Fibroblast of gingiva (primary cell): ENCODE measurements around the gene YLPM1.

Source experiments
- DNase-seq: peaks from one replicate; pipeline ENCODE4 v3.0.0-alpha.2; 2011; ENCODE audit warnings: low read depth

YLPM1 gene

DNA sequence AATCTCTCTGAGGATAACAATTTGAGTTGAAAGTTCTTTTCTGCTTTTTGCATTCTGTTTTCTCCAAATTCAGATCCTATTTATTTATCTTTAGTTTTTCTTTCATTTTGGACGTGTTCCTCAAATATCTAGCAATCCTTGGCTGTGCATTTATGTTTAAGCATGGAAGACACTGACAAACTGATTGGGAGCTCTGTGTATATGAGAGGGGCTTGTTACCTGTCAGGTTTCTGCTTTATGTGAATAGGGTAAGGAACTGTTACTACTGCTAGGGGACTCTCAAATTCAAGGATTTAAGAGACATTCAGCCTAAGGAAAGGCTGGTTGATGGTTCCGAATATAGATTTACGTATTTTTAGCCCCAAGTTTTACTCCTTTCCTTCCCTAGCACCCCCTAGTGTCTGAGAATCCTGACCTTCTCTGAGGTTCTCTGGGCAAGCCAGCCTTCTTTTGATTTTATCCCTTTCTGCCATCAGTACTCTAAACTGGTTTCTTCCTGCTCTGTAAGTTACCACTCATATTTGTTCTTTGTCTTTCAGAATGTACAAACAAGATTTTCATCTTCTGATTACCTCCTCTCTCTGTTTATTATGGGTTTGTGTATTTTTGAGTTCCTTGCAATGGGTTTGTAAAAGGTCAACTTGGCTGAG lies 30.5 kb downstream of the YLPM1 start:
- DNase-seq = no peak

DNA sequence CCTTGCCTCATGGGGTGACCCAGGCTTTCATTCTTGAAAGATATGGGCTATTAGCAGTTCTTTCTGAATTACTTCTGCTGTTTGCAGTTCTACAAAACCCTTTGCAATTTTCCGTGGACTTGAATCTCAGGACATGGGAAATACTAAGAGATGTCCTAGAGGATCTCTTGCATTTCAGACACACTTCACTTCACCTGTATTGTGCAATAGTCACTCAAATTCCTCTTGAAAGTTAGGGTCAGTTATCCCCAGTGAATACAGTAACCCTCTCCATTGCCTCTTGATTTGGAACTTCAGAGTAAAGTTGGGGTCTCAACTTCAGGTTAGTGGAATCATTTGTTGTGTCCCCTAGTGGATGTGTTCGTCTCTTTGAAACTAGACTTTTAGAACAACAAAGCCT lies 31.8 kb downstream of the YLPM1 start:
- DNase-seq = no peak

DNA sequence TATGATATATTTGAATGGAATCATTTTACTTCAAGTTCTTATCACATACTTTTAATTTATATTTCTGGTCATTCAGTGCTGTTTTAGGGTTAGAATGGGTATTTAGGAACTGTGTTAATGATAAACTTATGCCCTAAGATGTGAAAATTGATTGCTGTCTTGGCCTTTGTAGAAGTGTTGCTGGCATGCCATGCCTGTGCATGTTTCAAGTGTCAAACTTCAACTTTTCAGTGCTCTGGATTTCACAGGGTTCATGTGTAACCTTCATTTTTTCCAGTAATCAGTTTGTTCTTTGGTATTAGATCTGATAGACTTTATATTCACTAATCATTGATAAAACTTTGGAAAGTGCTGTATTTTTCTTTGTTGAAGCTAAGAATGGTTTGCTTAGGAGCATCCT lies 36.6 kb downstream of the YLPM1 start:
- DNase-seq = no peak

DNA sequence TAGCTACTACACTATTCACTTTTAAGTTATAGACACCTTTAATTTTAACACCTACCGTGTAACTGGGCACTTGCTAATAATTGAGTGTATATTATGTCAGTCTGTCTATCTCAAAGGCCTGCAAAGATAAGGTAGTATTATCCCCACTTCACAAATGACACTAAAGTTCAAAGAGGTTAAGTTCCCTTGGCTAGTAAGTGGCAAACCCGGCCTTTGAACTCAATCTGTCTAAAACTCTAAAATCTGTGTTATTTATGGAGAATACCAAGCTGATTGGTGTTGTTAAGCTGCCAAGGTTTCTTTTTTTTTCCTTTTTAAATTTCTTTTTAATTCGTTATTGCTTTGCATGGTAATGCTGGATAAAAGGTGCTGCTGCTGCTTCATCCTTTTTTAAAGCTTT lies 37.7 kb downstream of the YLPM1 start:
- no peak for DNase-seq

DNA sequence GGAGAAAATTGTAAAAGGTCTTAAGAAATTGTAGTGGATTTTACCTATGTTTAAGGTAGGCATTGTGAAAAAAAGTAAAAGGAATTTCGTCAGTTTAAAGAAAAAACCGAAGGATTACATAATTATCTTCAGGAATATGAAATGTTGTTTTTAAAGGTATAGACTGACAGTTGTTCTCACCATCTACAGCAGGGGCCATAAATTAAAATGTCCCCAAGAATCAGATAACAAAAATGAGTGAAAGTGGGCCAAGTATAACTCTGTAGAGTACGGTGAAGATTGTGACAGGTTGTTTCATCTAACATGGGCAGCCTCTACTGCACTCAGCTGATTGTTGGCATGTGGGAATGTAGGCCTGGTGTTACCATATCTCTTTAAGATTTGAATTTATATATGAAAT lies 38.3 kb downstream of the YLPM1 start:
- no peak for DNase-seq

DNA sequence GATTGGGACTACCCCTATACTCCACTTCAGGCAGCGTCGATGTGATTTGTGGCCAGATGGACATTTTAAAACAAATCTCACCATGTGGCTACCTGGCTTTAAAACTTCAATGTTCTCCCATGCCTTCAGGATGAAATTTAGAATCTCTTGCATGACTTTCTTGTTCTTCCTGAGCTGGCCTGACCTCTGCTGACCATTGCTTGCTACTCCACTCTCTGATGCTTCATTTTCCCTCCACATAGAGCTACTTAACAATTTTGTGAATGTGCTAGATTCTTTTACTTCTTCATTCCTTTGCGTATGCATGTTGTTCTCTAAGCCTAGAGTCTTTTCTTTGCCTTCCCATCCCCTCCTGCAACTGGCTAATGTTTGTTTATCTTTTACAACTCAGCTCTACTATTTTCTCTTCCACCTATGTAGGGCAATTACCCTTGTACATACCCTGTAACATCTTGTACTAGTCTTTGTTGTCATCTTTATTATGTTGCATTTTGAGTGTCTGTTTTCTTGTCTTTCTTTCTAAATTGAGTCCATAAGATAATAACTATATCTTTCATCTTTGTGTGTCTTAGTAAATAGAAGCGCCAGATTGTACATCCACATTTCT lies 41.2 kb downstream of the YLPM1 start:
- DNase-seq = peak; percentile 57

DNA sequence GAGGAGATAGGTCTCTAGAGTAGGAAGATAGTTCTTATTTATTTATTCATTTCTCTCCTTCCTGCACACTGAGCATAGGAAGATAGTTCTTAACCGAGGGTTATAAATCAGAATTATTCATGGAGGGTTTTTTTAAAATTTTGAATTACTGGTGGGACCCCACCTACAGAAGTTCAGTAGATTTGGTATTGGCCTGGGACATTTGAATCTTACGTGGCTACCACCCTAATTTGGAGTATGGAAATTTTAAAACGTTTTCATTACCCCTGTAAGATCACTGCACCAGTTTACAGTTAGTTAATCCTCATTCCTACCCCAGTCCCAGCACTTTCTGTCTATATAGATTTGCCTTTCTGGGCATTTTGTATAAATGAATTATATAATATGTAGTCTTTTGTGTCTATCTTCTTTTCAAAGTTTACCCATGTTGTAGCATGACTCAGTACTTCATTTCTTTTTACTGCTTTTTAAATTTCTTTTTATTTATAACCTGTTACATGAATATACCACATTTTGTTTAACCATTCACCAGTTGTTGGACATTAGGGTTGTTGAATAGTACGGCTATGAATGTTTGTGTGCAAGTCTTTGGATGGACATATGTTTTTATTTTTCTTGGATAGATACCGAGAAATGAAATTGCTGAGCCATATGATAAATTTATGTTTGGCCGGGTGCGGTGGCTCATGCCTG lies 44.9 kb downstream of the YLPM1 start:
- DNase-seq = no peak

DNA sequence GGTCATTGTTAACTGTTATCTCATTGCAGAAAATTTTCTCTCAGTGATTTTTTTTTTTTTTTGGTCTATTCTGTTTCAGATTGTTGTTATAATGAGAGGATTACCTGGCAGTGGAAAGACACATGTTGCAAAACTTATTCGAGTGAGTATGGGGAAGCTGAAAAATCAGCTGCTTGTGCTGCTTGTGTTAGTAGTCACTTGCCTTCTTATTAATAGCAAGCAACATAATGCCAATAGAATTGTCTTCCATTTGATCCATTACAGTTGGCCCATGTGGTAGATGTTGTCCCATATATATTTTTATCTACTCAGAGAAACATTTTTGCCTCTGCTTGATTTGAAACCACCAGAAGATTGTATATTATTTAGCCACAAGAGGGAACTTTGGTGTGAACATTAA lies 53.0 kb downstream of the YLPM1 start:
- DNase-seq = no peak

DNA sequence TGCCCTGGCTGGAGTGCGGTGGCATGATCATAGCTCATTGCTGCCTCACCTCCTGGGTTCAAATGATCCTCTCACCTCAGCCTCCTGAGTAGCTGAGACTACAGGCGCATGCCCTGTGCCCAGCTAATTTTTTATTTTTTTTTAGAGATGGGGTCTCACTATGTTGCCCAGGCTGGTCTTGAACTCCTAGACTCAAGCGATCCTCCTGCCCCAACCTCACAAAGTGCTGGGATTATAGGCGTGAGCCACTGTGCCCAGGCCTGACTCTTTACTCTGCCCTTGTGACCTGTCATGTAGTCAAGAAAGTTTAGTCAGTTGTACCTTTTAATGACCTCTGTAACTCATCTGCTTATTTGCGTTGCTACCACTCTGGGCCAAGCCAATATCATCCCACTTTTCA lies 57.2 kb downstream of the YLPM1 start:
- no peak for DNase-seq

DNA sequence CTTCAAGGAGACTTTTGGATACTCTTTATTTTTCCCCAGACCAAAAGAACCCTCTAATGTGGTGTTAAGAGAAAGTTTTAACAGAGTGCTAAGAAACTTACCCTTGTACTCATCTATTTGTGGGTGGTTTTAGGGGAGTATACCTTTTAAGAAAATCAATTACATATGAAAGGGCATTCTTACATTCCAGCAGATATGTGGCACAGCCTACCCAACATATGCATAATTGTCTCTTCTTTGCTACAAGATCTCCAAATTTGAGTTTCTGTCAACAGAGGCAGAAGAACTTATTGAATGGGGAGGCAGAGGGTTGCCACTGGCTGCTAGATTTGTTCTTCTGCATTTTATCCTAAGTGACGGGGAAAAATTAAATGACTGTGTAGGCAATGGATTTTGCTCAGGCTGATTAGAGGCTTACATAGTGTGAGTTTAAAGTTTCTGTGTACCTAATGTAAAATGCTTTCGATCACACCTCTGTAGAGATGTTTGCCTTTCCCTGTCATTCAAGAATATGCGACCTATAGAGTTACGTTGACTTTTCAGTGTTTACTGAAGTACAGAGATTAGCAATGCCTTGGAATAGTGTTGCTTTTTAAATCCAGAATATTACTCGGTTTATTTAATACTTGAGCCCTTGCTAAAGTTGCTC lies 58.3 kb downstream of the YLPM1 start:
- no peak for DNase-seq

DNA sequence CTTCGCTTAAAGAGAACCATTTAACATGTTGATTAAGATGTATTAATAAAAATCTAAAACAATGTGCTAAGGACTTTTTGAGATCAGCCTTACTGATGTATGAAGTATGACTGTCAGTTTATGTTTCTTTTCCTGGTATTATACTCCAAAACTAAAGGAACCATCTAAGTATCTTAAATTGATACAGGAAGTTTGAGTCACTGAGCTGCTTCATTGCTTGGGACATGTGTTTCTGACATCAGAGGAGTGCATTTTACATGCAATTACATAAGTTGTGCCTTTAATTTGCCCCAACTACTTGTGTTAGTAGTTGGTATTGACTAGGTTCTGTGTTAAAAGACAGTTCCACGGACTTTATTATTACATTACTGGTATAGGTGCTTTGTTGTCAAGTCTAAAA lies 61.9 kb downstream of the YLPM1 start:
- DNase-seq = peak; percentile 46

DNA sequence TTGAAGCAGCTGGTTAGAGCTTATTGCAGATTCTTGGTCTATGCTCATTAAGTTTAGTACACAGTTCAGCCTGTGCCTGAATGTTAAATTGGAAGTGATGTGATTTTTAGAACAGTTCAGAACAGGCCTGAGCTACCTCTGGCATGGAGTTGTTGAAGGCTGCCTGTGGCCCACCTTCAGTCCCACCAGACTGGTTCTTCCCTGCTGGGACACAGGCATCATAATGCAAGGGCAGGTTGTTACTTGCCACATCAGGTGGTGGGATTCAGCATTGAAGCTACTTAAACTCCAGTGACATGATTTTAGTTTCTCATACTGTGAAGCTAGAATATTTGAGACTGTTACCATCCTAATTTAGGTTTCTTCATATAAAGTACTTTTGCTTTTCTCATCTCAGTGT lies 63.5 kb downstream of the YLPM1 start:
- DNase-seq = no peak

DNA sequence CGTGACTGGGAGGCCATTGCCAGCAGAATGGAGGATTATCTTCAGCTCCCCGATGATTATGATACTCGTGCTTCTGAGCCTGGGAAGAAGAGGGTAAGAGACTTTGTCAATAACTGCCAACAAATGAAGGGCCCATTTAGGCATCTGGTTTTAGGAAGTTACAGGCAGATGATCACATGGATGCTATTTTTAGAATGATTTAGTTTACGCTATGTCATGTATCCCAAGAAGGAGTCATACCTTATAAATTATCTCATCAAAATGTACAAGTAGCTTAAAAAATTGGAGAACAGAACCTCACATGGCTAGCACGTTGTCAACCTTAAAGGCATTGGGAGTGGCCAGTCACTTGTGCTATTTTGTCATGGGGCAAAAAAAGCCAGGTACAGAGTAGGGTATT lies 66.1 kb downstream of the YLPM1 start:
- no peak for DNase-seq

DNA sequence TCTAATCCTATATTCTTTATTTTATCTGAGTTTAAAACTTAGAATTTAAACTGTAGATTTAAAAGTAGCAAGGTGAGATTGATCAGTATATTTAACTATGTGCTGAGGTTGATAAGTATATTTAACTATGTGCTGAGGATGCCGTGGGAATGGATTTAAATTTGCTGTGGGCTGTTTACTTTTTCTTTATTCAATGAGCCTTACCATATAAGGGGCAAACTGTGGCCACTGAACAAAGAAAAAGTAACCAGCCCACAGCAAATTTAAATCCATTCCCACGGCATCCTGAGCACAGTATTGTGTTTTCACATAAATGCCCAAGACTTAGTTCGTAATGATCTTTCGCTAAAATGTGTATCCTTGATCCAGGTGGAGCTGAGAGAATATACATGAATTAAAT lies 69.7 kb downstream of the YLPM1 start:
- DNase-seq = no peak

DNA sequence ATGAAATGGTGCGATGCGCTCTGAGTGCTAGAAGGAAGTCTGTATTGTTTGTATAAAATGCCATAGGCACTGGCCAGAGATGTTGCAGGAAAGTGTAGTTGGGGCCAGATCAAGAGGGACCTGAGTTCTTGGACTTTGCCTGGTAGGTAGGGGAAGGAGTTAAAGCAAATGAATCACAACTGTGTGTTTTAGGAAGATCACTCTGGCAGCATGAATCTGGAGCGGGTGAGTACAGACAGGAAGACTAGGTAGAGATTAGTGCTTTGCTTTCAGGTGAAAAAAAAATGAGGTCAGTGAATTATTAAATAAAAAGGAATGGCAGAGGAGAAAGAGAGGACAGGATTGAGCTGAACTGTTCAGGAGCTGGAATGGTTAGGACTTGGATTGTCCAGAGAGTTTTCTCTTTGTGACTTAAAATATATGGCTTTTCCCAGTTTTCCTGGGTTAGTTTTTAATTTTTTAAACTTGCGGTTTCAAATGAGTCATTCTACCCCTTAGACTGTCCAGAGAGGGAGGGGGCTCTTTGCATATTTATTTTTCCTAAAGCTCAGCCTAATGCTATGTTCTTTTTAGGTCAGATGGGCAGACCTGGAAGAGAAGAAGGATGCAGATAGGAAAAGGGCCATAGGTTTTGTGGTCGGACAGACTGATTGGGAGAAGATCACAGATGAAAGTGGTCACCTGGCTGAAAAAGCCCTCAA lies 71.7 kb downstream of the YLPM1 start:
- no peak for DNase-seq

DNA sequence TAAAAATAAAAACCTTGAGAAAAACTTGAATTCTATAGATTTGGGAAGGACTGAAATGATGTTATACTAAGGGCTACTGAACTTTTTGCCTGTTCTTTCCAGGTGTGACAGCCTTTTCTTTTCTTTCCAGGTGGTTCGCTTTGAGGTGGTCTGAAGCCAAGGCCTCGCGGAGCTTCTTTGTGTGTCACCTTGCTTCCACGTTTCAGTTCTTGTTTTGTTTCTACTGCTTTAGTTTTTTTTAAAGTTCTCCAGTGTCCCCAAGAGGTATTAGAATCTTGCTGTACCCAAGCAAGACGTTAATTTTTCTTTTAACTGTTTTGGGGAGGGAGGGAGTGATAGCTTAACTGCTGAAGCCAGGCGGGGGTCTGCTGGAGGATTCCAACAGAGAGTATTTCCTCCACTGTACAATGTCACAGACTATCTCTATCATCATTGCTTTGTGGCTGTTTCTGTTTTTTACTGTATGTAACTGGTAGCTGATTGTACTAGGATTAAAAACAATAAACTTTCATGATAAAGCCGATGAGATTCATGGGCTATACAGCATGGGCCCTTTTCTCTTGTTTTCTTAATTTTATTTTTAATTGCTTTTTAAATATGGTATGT lies 72.6 kb downstream of the YLPM1 start:
- DNase-seq = no peak

DNA sequence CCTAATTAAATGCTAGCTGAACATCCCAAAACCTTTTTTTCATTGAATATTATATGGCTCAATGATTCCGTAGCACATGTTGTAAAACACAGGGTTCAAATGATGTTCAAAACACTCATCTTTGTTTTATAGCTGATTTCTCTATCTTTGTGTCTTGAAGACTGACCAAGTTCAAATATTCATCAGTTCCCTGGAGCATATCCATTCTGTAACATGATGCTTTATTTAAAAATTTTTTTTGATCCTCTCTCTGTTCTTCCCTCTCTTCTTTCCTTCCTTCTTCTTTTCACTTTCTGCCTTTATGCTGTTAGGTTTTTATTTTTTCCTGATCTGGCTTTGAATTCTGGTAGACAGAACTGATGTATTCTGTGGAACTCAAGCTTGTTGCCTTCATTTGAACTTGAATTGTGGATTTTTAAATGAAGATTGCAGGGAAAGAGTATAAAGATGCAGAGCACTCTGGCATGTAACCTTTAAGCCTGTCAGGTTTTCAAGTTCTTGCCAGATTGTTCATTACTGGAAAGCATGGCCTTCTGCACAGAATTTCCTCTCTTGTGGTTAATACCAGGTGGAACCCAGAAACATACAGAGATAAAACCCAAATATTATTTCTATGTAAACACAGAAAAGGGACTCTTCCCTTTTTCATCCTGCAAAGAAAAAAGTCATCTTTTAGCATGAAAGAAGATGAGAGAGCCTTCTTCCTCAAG lies 73.3 kb downstream of the YLPM1 start:
- DNase-seq = peak; percentile 27

DNA sequence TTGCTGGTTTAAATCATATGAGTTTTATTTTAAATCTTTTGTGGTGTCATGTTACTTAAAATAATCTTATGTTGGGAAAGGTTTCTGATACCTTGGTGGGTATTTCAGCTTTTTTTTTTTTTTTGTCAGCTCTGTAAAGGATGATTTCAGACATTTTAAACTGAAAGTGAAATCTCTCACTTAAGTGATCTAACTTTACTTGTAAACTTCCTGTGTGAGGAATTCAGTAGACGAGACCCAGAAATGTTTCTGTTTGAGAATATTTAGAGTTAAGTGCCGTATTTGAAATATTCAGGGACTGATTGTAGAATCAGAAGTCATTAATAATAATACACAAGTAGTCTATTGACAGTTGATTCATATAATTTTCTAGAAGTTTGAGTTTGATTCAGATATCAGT lies 75.0 kb downstream of the YLPM1 start:
- DNase-seq = no peak

DNA sequence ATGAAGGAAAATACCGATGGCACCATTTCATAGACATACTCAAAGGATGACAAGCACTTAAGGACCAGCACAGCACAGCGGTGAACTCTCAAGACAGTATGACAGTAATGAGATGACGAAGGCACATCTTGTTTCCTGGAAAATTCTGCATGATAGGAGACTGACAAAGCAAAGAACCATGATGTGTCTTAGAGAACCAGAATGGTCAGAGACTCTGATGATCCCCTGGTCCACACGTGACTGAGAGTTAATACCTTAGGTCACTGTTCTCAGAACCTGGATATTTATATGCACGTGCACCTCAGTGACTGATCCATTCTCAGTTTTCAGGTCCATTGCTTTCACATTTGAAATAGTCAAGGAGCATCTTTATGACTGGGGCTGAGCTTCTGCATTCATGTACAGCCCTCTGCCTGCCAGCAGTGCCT lies 77.5 kb downstream of the YLPM1 start:
- DNase-seq = no peak

DNA sequence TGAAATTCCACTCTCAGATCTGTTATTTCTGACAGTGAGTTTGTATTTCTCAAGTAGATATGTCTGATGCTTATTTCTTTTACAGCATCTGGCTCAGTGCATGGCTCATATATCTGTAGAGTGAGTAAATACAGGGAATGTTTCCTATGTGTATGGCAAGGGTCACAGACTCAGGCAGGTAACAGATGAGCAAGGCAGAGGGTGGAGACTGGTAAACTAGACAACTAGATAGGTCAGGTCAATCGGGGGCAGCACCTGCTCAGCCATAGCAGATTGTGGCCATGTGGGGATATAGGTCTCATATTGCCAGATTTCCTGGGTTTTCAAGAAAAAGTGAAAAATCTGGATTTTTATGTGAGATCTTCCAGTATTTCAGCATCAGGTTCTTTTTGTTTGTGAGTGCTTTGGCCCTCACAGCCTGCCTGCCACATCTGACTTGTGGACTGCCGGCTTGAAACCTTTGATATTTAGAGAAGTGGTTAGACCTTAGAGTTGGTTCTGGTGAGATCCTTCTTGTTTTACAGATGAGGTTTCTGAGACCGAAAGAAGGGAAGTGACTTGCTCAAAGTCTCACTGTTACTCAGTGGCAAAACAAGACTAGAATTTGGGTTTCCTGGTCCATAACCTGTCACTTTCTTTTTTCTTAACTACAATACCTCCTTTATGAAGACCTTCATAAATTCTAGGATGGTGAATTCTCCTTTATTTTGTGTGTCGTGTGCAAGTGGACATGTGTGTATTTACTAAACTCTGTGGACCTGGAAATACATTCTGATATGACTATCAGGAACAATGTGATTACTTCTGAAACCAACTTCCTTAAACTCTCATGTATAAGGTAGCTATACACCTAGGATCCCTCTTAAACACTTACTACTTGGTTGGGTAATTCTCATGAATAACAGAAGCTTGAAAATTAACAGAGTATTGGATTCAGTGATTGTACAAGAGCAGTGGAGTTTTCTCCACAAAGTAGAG lies 78.4 kb downstream of the YLPM1 start:
- DNase-seq = no peak
